Hair follicle dermal papilla cell (primary cell): Measurements from ENCODE around the gene AIDA. TPM values are rescaled to one million over a fixed set of nuclear protein-coding genes. Genes with fewer than 3 reads are reported as not detected.

Experiments used
- total RNA-seq: library from RNA; depleted of rRNA; stranded (reverse); fragments of >200 nt; gene quantifications from 2 replicates; pipeline ENCODE4 v1.2.3, GENCODE V29; 2012

AIDA gene, protein sequence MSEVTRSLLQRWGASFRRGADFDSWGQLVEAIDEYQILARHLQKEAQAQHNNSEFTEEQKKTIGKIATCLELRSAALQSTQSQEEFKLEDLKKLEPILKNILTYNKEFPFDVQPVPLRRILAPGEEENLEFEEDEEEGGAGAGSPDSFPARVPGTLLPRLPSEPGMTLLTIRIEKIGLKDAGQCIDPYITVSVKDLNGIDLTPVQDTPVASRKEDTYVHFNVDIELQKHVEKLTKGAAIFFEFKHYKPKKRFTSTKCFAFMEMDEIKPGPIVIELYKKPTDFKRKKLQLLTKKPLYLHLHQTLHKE
- 60.7 and 62.1 TPM in 2 replicates for total RNA-seq

DNA sequence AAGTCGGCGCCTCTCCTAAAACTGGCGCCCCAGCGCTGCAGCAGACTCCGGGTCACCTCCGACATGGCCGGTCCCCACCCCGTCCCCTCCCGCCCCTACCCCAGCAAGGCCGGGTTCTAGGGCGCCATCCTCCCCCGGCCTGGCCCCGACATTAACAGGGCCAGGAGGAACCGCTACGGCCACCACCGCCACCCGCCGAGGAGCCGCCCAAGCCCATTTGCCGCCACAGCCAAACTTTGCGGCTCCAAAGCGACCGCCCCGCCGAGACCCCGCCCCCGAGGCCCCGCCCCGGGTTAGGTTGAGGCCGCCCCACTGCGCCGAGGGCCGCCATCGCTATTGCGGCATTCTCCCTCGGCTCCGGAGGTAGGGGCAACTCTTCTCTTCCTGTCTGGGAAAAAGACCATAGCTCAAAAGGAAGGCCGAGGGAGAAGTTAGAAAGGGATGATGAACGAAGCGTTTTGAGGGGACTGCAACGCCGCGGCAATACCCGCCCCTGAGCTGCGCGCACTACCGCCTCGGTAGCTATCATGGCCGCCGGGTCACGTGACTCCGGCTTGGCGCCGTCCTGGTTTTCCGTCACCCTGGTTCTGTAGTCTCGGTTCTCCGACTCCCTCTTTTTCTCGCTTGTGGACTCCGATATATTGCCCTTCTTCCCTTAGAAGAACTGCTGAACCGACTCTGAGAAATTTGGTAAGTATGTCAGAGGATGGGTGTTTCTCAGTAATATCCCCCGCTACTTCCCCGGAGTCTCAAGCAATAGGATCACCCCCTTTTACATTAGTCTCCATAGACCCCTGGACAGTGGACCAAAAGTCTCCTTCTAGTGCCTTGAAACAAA, at the start of gene AIDA, which contains the start of gene BROX:
Gene AIDA, minus strand, starts transcription at position 239 of the 838 bp plus-strand sequence. Its CDS starts 174 bp downstream, at position 65.
Gene BROX, plus strand, starts transcription at position 312 of the 838 bp plus-strand sequence. CDS start 3,136 bp downstream, outside the sequence.

DNA sequence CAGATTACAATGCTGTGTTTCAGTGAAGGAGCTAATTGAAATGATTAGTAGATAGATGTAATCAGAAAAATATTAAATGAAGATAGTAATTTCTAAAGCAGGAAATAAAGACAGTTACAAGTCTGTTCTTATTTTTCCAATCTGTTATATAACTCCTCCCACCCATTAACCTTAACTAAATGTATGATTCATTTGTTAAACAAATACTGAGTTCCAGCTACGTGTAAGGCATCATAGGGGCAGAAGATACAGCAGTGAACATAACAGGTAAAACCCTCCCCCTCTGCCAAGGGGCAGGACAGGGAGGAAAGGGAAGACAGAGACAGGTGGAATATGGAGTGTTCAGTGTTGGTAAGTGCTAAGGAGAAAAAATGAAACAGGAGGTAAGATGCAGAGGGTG, 24.7 kb upstream of the AIDA start, which contains the start of gene FAM177B:
Gene FAM177B, plus strand, starts transcription at position 231 of the 400 bp plus-strand sequence. CDS start 9,344 bp downstream, outside the sequence.

Other genes starting within 250 kb of the AIDA start
- gene HHIPL2, start 164.4 kb downstream of the AIDA start, total RNA-seq, result 1.8 and 3.9 TPM in 2 replicates
- 10.7 TPM in 2 replicates for gene TAF1A, start 122.6 kb downstream of the AIDA start, total RNA-seq
- 56.0 and 72.9 TPM in 2 replicates for gene MIA3, start 94.4 kb downstream of the AIDA start, total RNA-seq
- 75.5 and 93.6 TPM in 2 replicates for gene BROX, start 73 bp upstream of the AIDA start, total RNA-seq
- gene FAM177B, start 24.7 kb upstream of the AIDA start, total RNA-seq, result not detected in 2 replicates
- gene DISP1, start 102.5 kb upstream of the AIDA start, total RNA-seq, result 5.7 and 5.8 TPM in 2 replicates